Measurements from ENCODE around the gene PPARD. TPM values are rescaled to one million over a fixed set of nuclear protein-coding genes. Genes with fewer than 3 reads are reported as not detected.

PPARD gene
- total RNA-seq, 3 donors from 2014 or later (not counting 1 experiment from before 2014, with no cell fraction given) = 14.4 to 20.4 (median 18.8) TPM

- H3K4me1 ChIP-seq (ENCODE audit: control insufficient read depth, insufficient read depth, low read length) = peaks cover 84% of the 10 kb centered on the region
- Mint-ChIP-seq H3K27me3 (ENCODE audit: low read depth in 2 of 2) (no peaks in the 10 kb centered on the region), H3K36me3 (peaks cover 8% of the 10 kb centered on the region), H3K27ac (peak overlapping the region; percentile 97 to 98), H3K4me1 (peaks cover 54 to 69% of the 10 kb centered on the region in 2 donors), H3K9me3 (no peaks in the 10 kb centered on the region), H3K4me3 (peak overlapping the region; percentile 89)
- H3K36me3 ChIP-seq (ENCODE audit: control insufficient read depth, insufficient read depth, low read length) = peaks cover 13% of the 10 kb centered on the region
- no peak for TF ChIP-seq CTCF (IDR thresholded peaks at IDR 0.05)
- no peak overlapping the region for H3K4me3 ChIP-seq (ENCODE audit: low read length)
- peak in 2 of 3 donors; percentile 27 to 48 for ATAC-seq
- no peaks in the 10 kb centered on the region for H3K9me3 ChIP-seq (ENCODE audit: control insufficient read depth, insufficient read depth, low read length)
- no peaks in the 10 kb centered on the region for H3K27me3 ChIP-seq (ENCODE audit: control insufficient read depth, insufficient read depth, low read length)
- DNase-seq = peak in 1 of 2 donors; percentile 78
- peak overlapping the region; percentile 97 for H3K27ac ChIP-seq (ENCODE audit: low read length)
- intact Hi-C loops (cut with micrococcal nuclease) = no loop called here
Measured at GRCh38 chr6:35300848-35301247, 41.5 kb upstream of the PPARD start.

- no peaks in the 10 kb centered on the region for H3K27me3 Mint-ChIP-seq (ENCODE audit: low read depth in 2 of 2)
- Histone ChIP-seq H3K4me1 (ENCODE audit: control insufficient read depth, insufficient read depth, low read length) (peaks cover 77% of the 10 kb centered on the region), H3K27ac (ENCODE audit: low read length) (peak overlapping the region; percentile 97), H3K27me3 (ENCODE audit: control insufficient read depth, insufficient read depth, low read length) (no peaks in the 10 kb centered on the region), H3K9me3 (ENCODE audit: control insufficient read depth, insufficient read depth, low read length) (no peaks in the 10 kb centered on the region), H3K36me3 (ENCODE audit: control insufficient read depth, insufficient read depth, low read length) (peaks cover 15% of the 10 kb centered on the region), H3K4me3 (ENCODE audit: low read length) (peak overlapping the region; percentile 38)
- no peaks in the 10 kb centered on the region for H3K9me3 Mint-ChIP-seq
- peak; percentile 76 to 91 for DNase-seq
- peaks cover 8% of the 10 kb centered on the region for H3K36me3 Mint-ChIP-seq
- peak overlapping the region; percentile 97 to 98 for H3K27ac Mint-ChIP-seq
- H3K4me1 Mint-ChIP-seq = peaks cover 62 to 78% of the 10 kb centered on the region in 2 donors
- no peak for TF ChIP-seq CTCF (IDR thresholded peaks at IDR 0.05)
- ATAC-seq = peak; percentile 87 to 95 (median 94)
- H3K4me3 Mint-ChIP-seq = peak overlapping the region; percentile 89
- 0% methylated on average over 6 of the region's 6 CpGs for WGBS (ENCODE audit: insufficient coverage)
- intact Hi-C loops (cut with micrococcal nuclease) = loop anchor here (1.0 to 2.0 kb wide), 2 partner anchors 8 to 42 kb away; no protein-coding TSS in a partner anchor
Measured at GRCh38 chr6:35302604-35303241, 39.6 kb upstream of the PPARD start.

- Mint-ChIP-seq H3K4me3 (peak overlapping the region; percentile 89), H3K36me3 (peaks cover 8% of the 10 kb centered on the region), H3K27ac (peak overlapping the region; percentile 97 to 98), H3K9me3 (no peaks in the 10 kb centered on the region), H3K27me3 (ENCODE audit: low read depth in 2 of 2) (no peaks in the 10 kb centered on the region), H3K4me1 (peaks cover 65 to 78% of the 10 kb centered on the region in 2 donors)
- no peak for TF ChIP-seq CTCF (IDR thresholded peaks at IDR 0.05)
- H3K27ac ChIP-seq (ENCODE audit: low read length) = peak overlapping the region; percentile 97
- ATAC-seq = no peak
- H3K4me1 ChIP-seq (ENCODE audit: control insufficient read depth, insufficient read depth, low read length) = peaks cover 75% of the 10 kb centered on the region
- H3K36me3 ChIP-seq (ENCODE audit: control insufficient read depth, insufficient read depth, low read length) = peaks cover 17% of the 10 kb centered on the region
- no peak for DNase-seq
- intact Hi-C loops (cut with micrococcal nuclease) = no loop called here
- no peaks in the 10 kb centered on the region for H3K9me3 ChIP-seq (ENCODE audit: control insufficient read depth, insufficient read depth, low read length)
- H3K27me3 ChIP-seq (ENCODE audit: control insufficient read depth, insufficient read depth, low read length) = no peaks in the 10 kb centered on the region
- 77% methylated on average over 1 of the region's 1 CpG for WGBS (ENCODE audit: insufficient coverage)
- no peak overlapping the region for H3K4me3 ChIP-seq (ENCODE audit: low read length)
Measured at GRCh38 chr6:35304299-35304698, 38.1 kb upstream of the PPARD start.

GRCh38 chr6:35305117-35305516, 37.2 kb upstream of the PPARD start:
- H3K4me3 Mint-ChIP-seq = no peak overlapping the region
- DNase-seq = peak in 1 of 2 donors; percentile 73
- peaks cover 24% of the 10 kb centered on the region for H3K36me3 ChIP-seq (ENCODE audit: control insufficient read depth, insufficient read depth, low read length)

More at GRCh38 chr6:35305117-35305516, 37.2 kb upstream of the PPARD start:
- Mint-ChIP-seq H3K27ac (peak overlapping the region; percentile 40 to 98), H3K36me3 (peaks cover 8% of the 10 kb centered on the region), H3K4me1 (peaks cover 65 to 78% of the 10 kb centered on the region in 2 donors), H3K27me3 (ENCODE audit: low read depth in 2 of 2) (no peaks in the 10 kb centered on the region), H3K9me3 (no peaks in the 10 kb centered on the region)
- Histone ChIP-seq H3K9me3 (ENCODE audit: control insufficient read depth, insufficient read depth, low read length) (no peaks in the 10 kb centered on the region), H3K27ac (ENCODE audit: low read length) (peak overlapping the region; percentile 97), H3K27me3 (ENCODE audit: control insufficient read depth, insufficient read depth, low read length) (no peaks in the 10 kb centered on the region), H3K4me1 (ENCODE audit: control insufficient read depth, insufficient read depth, low read length) (peaks cover 75% of the 10 kb centered on the region), H3K4me3 (ENCODE audit: low read length) (no peak overlapping the region)
- intact Hi-C loops (cut with micrococcal nuclease) = no loop called here
- WGBS (ENCODE audit: insufficient coverage) = 84% methylated on average over 6 of the region's 8 CpGs
- no peak for ATAC-seq
- TF ChIP-seq CTCF (IDR thresholded peaks at IDR 0.05) = no peak
